ENCODE measurements around the gene SLC38A5.
"Not testable (repeated sequence)": the region's sequence is repeated elsewhere in the genome, so short reads cannot be mapped to it uniquely, and the experiment has no call there.

Gene SLC38A5

GRCh38 chrX:48470110-48470832 lies at the start of gene SLC38A5:
Gene SLC38A5 (minus strand): TSS chrX:48470260. CDS start chrX:48467924, 2,336 bp downstream.
- no peak for DNase-seq (ENCODE audit: extremely low spot score)
- ChIA-PET POLR2A (no interaction called here), CTCF (no interaction called here)
- TF ChIP-seq ELF4 (IDR thresholded peaks at IDR 0.05) (no peak), SUZ12 (IDR thresholded peaks at IDR 0.05) (no peak), NFRKB (IDR thresholded peaks at IDR 0.05) (no peak), FOXA1 (IDR thresholded peaks at IDR 0.05) (no peak), ARNT (IDR thresholded peaks at IDR 0.05) (no peak), FOXM1 (IDR thresholded peaks at IDR 0.05; ENCODE audit: borderline replicate concordance) (no peak), TARDBP (IDR thresholded peaks at IDR 0.05) (no peak), CTBP1 (IDR thresholded peaks at IDR 0.05; ENCODE audit: borderline replicate concordance) (no peak), BHLHE40 (IDR thresholded peaks at IDR 0.05; ENCODE audit: borderline replicate concordance) (no peak), HDGF (IDR thresholded peaks at IDR 0.05; ENCODE audit: borderline replicate concordance) (no peak), SP1 (IDR thresholded peaks at IDR 0.05) (no peak), ZNF384 (IDR thresholded peaks at IDR 0.05) (no peak), L3MBTL2 (conservative IDR thresholded peaks at IDR 0.05) (no peak), FOXK2 (IDR thresholded peaks at IDR 0.05) (no peak), PKNOX1 (IDR thresholded peaks at IDR 0.05) (no peak), LEF1 (IDR thresholded peaks at IDR 0.05; ENCODE audit: borderline replicate concordance) (no peak)

DNA sequence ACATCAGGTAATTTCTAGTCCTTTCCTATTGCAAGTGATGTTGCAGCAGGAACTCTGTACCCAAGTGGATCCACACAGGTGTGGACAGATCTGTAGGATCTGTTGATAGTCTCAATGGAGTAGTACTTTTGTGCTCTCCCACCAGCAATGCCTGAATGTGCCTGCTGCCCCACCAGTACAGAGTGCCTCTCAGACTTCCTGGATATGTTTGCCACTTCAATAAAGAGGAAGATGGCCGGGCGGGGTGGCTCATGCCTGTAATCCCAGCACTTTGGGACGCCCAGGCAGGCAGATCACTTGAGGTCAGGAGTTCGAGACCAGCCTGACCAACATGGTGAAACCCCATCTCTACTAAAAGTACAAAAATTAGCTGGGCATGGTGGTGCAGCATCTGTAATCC lies 49.4 kb upstream of the SLC38A5 start:
- DNase-seq (ENCODE audit: extremely low spot score); POLR2A ChIA-PET: not testable (repeated sequence)
- CTCF ChIA-PET: interaction anchor here (0.6 kb wide), 1 partner anchor 9 kb away, joined by 3 read pairs; no protein-coding TSS in a partner anchor

DNA sequence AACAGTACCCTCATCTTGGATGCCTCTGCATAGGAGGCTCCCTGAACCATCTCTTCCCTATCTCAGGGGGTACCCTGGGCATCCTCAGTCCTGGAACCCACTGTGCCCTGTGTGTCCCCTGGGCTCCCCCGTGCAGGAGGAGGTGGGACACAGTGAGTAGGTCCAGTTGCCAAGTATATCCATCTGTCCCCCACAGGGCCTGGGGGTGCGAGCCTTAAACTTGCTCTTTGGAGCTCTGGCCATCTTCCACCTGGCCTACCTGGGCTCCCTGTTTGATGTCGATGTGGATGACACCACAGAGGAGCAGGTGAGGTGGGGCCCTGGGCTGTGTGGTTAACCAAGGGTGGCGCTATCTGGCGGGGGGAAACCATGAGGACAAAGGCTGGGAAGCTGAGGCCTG lies 46.9 kb upstream of the SLC38A5 start:
- POLR2A ChIA-PET: no interaction called here
- CTCF ChIA-PET: no interaction called here
- TF ChIP-seq LEF1 (IDR thresholded peaks at IDR 0.05; ENCODE audit: borderline replicate concordance) (no peak), PKNOX1 (IDR thresholded peaks at IDR 0.05) (no peak), ZNF384 (IDR thresholded peaks at IDR 0.05) (no peak), SP1 (IDR thresholded peaks at IDR 0.05) (no peak)
- DNase-seq (ENCODE audit: extremely low spot score): no peak

- TF ChIP-seq TARDBP (IDR thresholded peaks at IDR 0.05) (no peak), FOXK2 (IDR thresholded peaks at IDR 0.05) (no peak), ZNF384 (IDR thresholded peaks at IDR 0.05) (no peak), SUZ12 (IDR thresholded peaks at IDR 0.05) (no peak)
- ChIA-PET CTCF (no interaction called here), POLR2A (no interaction called here)
- DNase-seq (ENCODE audit: extremely low spot score): no peak
These were observed 46.2 kb upstream of the SLC38A5 start for GRCh38 chrX:48516285-48516684.

GRCh38 chrX:48515842-48516241 lies 45.8 kb upstream of the SLC38A5 start:
- no peak for TF ChIP-seq ARNT (IDR thresholded peaks at IDR 0.05)
- no peak for TF ChIP-seq SUZ12 (IDR thresholded peaks at IDR 0.05)
- TF ChIP-seq FOXA1 (IDR thresholded peaks at IDR 0.05): no peak
- TF ChIP-seq PKNOX1 (IDR thresholded peaks at IDR 0.05): no peak
- TF ChIP-seq ELF4 (IDR thresholded peaks at IDR 0.05): no peak
- no peak for TF ChIP-seq TARDBP (IDR thresholded peaks at IDR 0.05)
- TF ChIP-seq ZNF384 (IDR thresholded peaks at IDR 0.05): no peak
- no peak for TF ChIP-seq FOXM1 (IDR thresholded peaks at IDR 0.05; ENCODE audit: borderline replicate concordance)
- ChIA-PET CTCF (no interaction called here), POLR2A (no interaction called here)
- DNase-seq (ENCODE audit: extremely low spot score): no peak

DNA sequence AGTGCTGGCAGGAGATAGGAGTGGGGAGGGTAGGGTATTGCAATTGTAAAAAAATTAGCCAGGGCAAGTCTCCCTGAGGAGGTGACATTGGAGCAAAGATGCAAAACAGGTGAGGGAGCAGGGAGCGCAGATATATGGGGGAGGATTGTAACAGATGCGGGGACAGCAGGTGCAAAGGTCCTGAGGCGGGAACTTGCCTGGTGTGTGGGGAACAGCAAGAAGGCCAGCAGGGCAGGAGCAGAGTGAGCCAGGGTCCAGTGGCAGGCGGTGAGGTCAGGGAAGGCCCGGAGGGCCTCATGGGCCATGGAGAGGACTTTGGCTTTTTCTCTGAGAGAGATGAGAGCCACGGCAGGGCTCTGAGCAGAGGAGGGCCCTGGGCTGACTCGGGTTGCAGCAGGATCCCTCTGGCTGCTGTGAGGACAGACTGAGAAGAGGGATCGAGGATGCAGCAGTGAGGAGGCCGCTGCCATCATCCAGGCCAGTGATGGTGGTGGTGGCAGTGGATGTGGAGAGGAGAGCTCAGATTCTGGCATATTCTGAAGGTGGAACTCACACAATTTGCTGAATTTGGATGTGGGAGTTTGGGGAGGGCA lies 44.9 kb upstream of the SLC38A5 start:
- ChIA-PET POLR2A (no interaction called here), CTCF (no interaction called here)
- no peak for DNase-seq (ENCODE audit: extremely low spot score)
- TF ChIP-seq CTBP1 (IDR thresholded peaks at IDR 0.05; ENCODE audit: borderline replicate concordance): no peak
- TF ChIP-seq ZNF384 (IDR thresholded peaks at IDR 0.05): no peak
- TF ChIP-seq BHLHE40 (IDR thresholded peaks at IDR 0.05; ENCODE audit: borderline replicate concordance): no peak
- no peak for TF ChIP-seq SP1 (IDR thresholded peaks at IDR 0.05)
- no peak for TF ChIP-seq FOXM1 (IDR thresholded peaks at IDR 0.05; ENCODE audit: borderline replicate concordance)
- no peak for TF ChIP-seq FOXA1 (IDR thresholded peaks at IDR 0.05)
- TF ChIP-seq PKNOX1 (IDR thresholded peaks at IDR 0.05): no peak
- TF ChIP-seq ELF4 (IDR thresholded peaks at IDR 0.05): no peak
- no peak for TF ChIP-seq L3MBTL2 (conservative IDR thresholded peaks at IDR 0.05)

All from HEK293T (cell line).